ENCODE data around the gene NR1H3. TPM values are rescaled to one million over a fixed set of nuclear protein-coding genes. Genes with fewer than 3 reads are reported as not detected.

The NR1H3 gene
- total RNA-seq, 1 experiment from 2014 or later: 44.8 TPM

GRCh38 chr11:47256374-47256773, 1.4 kb upstream of the NR1H3 start:
- Mint-ChIP-seq H3K4me3 (ENCODE audit: unreplicated experiment) (no peak overlapping the region), H3K36me3 (ENCODE audit: insufficient read depth, unreplicated experiment) (peaks cover 25% of the 10 kb centered on the region), H3K4me1 (ENCODE audit: low read depth, unreplicated experiment) (peaks cover 49% of the 10 kb centered on the region), H3K27me3 (ENCODE audit: insufficient read depth, unreplicated experiment) (no peaks in the 10 kb centered on the region), H3K9me3 (ENCODE audit: unreplicated experiment) (no peaks in the 10 kb centered on the region), H3K27ac (ENCODE audit: unreplicated experiment) (no peak overlapping the region)
- H3K4me3 ChIP-seq (ENCODE audit: low read depth, low read length): no peak overlapping the region
- ChIA-PET POLR2A (interaction anchor here (2.0 kb wide), 1 partner anchor 8 kb away, joined by 12 read pairs; the partner anchor contains the start of gene ACP2), CTCF (no interaction called here)
- H3K4me1 ChIP-seq: peaks cover 52% of the 10 kb centered on the region
- no peak for TF ChIP-seq CTCF (IDR thresholded peaks at IDR 0.05; ENCODE audit: insufficient read depth in 1 of 2, low read depth in 1 of 2, low read length in 1 of 2, severe bottlenecking in 1 of 2, unreplicated experiment in 1 of 2)
- BruUV-seq (replicated peaks): no TSS peak
- no peak for DNase-seq
- H3K9me3 ChIP-seq: no peaks in the 10 kb centered on the region
- intact Hi-C loops (cut with micrococcal nuclease; ENCODE audit: unreplicated experiment): loop anchor here (5.0 kb wide), 1 partner anchor 151 kb away; the partner anchor contains the start of gene SLC39A13
- peaks cover 2% of the 10 kb centered on the region for H3K36me3 ChIP-seq (ENCODE audit: control insufficient read depth, insufficient read depth, low read length)
- no peaks in the 10 kb centered on the region for H3K27me3 ChIP-seq (replicated peaks; ENCODE audit: control insufficient read depth, insufficient read depth, low read length)

GRCh38 chr11:47257177-47257516, 649 bp upstream of the NR1H3 start:
- Mint-ChIP-seq H3K36me3 (ENCODE audit: insufficient read depth, unreplicated experiment) (peaks cover 25% of the 10 kb centered on the region), H3K27me3 (ENCODE audit: insufficient read depth, unreplicated experiment) (no peaks in the 10 kb centered on the region), H3K4me1 (ENCODE audit: low read depth, unreplicated experiment) (peaks cover 49% of the 10 kb centered on the region), H3K9me3 (ENCODE audit: unreplicated experiment) (no peaks in the 10 kb centered on the region), H3K4me3 (ENCODE audit: unreplicated experiment) (peak overlapping the region; percentile 74), H3K27ac (ENCODE audit: unreplicated experiment) (peak overlapping the region; percentile 88)
- CTCF ChIA-PET: interaction anchor here (0.9 to 4.0 kb wide), 11 partner anchors 8 to 321 kb away, joined by 4 to 30 read pairs (median 7); partner anchors contain the start of genes ACP2 and CSTPP1
- intact Hi-C loops (cut with micrococcal nuclease; ENCODE audit: unreplicated experiment): loop anchor here (1.0 to 5.0 kb wide), 3 partner anchors 9 to 150 kb away; partner anchors contain the start of genes ACP2 and SLC39A13
- Histone ChIP-seq H3K9me3 (no peaks in the 10 kb centered on the region), H3K27me3 (replicated peaks; ENCODE audit: control insufficient read depth, insufficient read depth, low read length) (no peaks in the 10 kb centered on the region), H3K36me3 (ENCODE audit: control insufficient read depth, insufficient read depth, low read length) (peaks cover 2% of the 10 kb centered on the region), H3K4me1 (peaks cover 52% of the 10 kb centered on the region), H3K4me3 (ENCODE audit: low read depth, low read length) (peak overlapping the region; percentile 34)
- no TSS peak for BruUV-seq (replicated peaks)
- POLR2A ChIA-PET: interaction anchor here (0.6 to 2.0 kb wide), 7 partner anchors 8 to 260 kb away, joined by 3 to 12 read pairs (median 5); partner anchors contain the start of genes ACP2 and DDB2
- TF ChIP-seq CTCF (IDR thresholded peaks at IDR 0.05; ENCODE audit: insufficient read depth in 1 of 2, low read depth in 1 of 2, low read length in 1 of 2, severe bottlenecking in 1 of 2, unreplicated experiment in 1 of 2): no peak
- no peak for DNase-seq

- intact Hi-C loops (cut with micrococcal nuclease; ENCODE audit: unreplicated experiment): loop anchor here (5.0 kb wide), 1 partner anchor 149 kb away; the partner anchor contains the start of gene SLC39A13
- Mint-ChIP-seq H3K4me3 (ENCODE audit: unreplicated experiment) (peak overlapping the region; percentile 74), H3K27ac (ENCODE audit: unreplicated experiment) (peak overlapping the region; percentile 88), H3K27me3 (ENCODE audit: insufficient read depth, unreplicated experiment) (no peaks in the 10 kb centered on the region), H3K9me3 (ENCODE audit: unreplicated experiment) (no peaks in the 10 kb centered on the region), H3K4me1 (ENCODE audit: low read depth, unreplicated experiment) (peaks cover 45% of the 10 kb centered on the region), H3K36me3 (ENCODE audit: insufficient read depth, unreplicated experiment) (peaks cover 25% of the 10 kb centered on the region)
- peak overlapping the region; percentile 34 for H3K4me3 ChIP-seq (ENCODE audit: low read depth, low read length)
- H3K9me3 ChIP-seq: no peaks in the 10 kb centered on the region
- DNase-seq: no peak
- ChIA-PET CTCF (interaction anchor here (0.6 to 4.0 kb wide), 13 partner anchors 10 to 105 kb away, joined by 3 to 31 read pairs (median 13); partner anchors contain the start of genes ACP2, DDB2 and PACSIN3), POLR2A (interaction anchor here (0.7 to 2.0 kb wide), 6 partner anchors 9 to 72 kb away, joined by 3 to 12 read pairs (median 3); partner anchors contain the start of genes ACP2 and PACSIN3)
- no peaks in the 10 kb centered on the region for H3K27me3 ChIP-seq (replicated peaks; ENCODE audit: control insufficient read depth, insufficient read depth, low read length)
- H3K36me3 ChIP-seq (ENCODE audit: control insufficient read depth, insufficient read depth, low read length): peaks cover 2% of the 10 kb centered on the region
- no peak for TF ChIP-seq CTCF (IDR thresholded peaks at IDR 0.05; ENCODE audit: insufficient read depth in 1 of 2, low read depth in 1 of 2, low read length in 1 of 2, severe bottlenecking in 1 of 2, unreplicated experiment in 1 of 2)
- TSS peak; percentile 48 for BruUV-seq (replicated peaks)
- peaks cover 49% of the 10 kb centered on the region for H3K4me1 ChIP-seq
Measured at GRCh38 chr11:47258317-47258902, 614 bp downstream of the NR1H3 start.

Data from Caco-2 (cell line).